ENCODE data around the gene ARRB1.

Gene ARRB1

DNA sequence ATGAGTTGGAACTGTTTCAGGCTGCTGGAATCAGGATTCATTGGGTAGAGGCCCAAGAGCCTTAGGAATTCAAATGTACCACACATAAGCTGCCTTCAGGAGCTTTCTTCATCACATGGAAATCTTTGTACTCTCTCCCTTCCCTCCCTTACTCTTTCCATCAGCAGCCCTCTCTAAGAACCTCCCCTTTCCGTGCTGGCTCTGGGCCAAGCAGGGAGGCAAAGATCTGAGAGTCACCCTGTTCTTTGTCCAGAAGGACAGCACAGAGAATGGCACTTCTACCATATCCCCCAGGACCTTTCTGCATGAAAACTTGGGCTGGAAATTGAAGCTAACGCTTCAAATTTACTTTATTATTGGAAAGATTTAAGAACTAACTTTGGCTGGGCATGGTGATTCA lies 131.6 kb downstream of the ARRB1 start:
- no peak for TF ChIP-seq GATA2 (IDR thresholded peaks at IDR 0.05; ENCODE audit: low read depth, low read length)
- no peak for TF ChIP-seq GATA3 (IDR thresholded peaks at IDR 0.05; ENCODE audit: low read depth, low read length)

DNA sequence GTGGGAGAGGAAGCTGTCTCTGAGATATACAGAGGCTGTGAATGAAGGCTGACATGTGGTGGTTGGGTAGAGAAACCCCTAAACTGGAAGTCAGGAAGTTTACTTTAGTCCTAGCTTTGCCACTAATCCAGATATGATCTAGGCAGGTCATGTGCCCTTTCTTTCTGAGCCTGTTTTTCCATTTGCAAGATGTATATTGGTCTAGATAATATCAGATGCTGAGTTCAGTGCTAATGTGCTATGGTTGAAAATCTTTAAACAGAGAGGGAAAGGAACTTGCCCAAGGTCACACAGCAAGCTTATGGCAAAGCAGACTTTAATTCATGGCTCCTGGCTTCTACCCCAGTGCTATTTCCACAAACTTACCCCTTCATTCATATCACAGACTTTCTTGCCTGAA lies 136.6 kb downstream of the ARRB1 start:
- TF ChIP-seq GATA2 (IDR thresholded peaks at IDR 0.05; ENCODE audit: low read depth, low read length) (peak; percentile 91), GATA3 (IDR thresholded peaks at IDR 0.05; ENCODE audit: low read depth, low read length) (peak; percentile 93)

- no peak for TF ChIP-seq GATA2 (IDR thresholded peaks at IDR 0.05; ENCODE audit: low read depth, low read length)
- TF ChIP-seq GATA3 (IDR thresholded peaks at IDR 0.05; ENCODE audit: low read depth, low read length), result no peak
These were observed 137.0 kb downstream of the ARRB1 start for GRCh38 chr11:75214411-75214821.

Data from SH-SY5Y (cell line).